Measurements from ENCODE around the gene SLC7A8.

The SLC7A8 gene

DNA sequence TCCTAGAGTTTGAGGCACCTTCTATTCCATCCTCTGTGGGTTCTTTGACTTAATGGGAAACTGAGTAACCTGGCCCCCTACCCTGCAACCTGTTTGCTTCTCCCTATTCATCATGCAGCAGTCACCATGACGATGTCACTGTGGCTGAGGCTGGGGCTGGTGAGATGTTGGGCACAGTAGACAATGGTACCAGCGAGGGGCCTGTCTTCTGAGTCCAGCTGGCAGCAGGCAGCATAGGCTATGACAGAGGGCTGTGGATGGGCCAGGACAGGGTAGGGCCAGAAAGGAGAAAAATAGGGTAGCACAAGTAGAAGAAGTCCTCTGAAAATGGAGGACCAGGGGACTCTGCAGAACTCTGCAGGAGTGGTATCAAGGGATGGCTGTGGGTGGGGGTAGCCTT is 80.7 kb downstream of the SLC7A8 start:
- TF ChIP-seq, protein P1, sequence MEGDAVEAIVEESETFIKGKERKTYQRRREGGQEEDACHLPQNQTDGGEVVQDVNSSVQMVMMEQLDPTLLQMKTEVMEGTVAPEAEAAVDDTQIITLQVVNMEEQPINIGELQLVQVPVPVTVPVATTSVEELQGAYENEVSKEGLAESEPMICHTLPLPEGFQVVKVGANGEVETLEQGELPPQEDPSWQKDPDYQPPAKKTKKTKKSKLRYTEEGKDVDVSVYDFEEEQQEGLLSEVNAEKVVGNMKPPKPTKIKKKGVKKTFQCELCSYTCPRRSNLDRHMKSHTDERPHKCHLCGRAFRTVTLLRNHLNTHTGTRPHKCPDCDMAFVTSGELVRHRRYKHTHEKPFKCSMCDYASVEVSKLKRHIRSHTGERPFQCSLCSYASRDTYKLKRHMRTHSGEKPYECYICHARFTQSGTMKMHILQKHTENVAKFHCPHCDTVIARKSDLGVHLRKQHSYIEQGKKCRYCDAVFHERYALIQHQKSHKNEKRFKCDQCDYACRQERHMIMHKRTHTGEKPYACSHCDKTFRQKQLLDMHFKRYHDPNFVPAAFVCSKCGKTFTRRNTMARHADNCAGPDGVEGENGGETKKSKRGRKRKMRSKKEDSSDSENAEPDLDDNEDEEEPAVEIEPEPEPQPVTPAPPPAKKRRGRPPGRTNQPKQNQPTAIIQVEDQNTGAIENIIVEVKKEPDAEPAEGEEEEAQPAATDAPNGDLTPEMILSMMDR (IDR thresholded peaks at IDR 0.05; ENCODE audit: low read depth, low read length, missing control alignments), result no peak
- DNase-seq (ENCODE audit: low read depth), result no peak
- H3K4me3 ChIP-seq (ENCODE audit: low read depth, low read length), result no peak overlapping the region

DNA sequence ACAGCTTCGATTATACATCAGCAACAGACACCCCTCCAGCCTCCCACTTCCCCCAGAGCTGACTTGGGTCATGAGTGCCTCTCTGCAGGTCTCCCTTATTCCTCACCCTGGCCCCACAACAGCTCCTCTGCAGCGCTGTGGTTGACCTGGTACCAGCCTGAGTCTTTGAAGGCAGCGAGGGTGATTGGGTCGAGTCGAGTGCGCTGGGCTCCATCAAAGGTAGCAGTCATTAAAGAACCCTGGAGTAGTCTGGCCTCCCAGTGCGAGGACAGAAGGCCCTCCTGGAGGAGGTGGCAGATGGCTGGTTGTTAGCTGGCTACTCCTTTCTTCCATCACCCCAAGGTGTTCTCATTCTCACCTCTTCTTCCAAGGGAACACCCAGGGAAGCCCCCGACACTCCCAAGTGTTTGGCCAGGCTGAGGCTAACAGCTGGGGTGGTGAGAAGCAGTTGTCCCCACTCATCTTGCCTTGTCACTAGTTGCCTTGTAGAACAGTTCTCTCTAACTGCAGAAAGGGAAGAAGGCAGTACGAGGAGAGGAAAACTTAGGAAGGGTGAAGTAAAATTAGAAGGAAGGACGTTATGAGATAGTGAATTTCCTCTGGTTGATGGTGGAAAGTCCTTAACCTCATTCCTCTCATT is 81.4 kb downstream of the SLC7A8 start:
- no peak overlapping the region for H3K4me3 ChIP-seq (ENCODE audit: low read depth, low read length)
- TF ChIP-seq, protein P1 (IDR thresholded peaks at IDR 0.05; ENCODE audit: low read depth, low read length, missing control alignments), result no peak
- DNase-seq (ENCODE audit: low read depth), result no peak

DNA sequence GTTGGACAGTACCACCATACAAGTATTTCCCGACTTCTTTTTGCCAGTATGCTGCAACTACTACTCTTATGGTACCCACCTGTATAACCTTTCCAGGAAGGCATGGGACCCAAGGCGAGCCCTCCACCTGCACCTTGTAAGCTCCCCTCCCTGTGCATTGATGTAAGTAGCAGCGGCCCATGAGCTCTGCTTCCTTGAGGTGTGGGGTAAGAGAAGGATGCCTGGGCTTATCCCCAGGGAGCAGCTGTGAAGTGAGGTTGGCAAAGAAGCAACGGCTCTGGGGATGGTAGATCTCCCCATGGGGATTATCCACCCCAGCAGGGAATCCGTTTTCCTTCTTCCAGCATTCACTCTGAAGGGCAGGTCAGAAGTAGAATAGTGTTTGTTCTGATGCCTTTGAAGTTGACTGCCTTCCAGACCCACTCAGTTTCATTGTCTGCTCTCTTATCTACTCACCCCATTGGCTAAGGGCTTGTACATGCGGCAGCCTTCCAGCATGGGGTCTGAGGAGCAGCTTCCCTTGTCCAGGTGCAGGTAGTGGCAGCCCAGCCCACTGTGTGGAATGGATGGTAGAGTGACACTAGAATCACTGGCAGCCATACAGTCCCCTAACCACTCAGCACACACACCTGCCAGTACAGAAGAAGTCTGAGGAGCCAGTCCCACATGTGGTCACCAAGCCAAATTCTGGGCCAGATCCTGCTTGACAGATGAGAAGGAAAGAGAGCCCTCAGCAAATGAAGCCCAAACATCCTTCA is 82.1 kb downstream of the SLC7A8 start:
- DNase-seq (ENCODE audit: low read depth), result no peak
- H3K4me3 ChIP-seq (ENCODE audit: low read depth, low read length), result no peak overlapping the region
- TF ChIP-seq, protein P1 (IDR thresholded peaks at IDR 0.05; ENCODE audit: low read depth, low read length, missing control alignments), result no peak

DNA sequence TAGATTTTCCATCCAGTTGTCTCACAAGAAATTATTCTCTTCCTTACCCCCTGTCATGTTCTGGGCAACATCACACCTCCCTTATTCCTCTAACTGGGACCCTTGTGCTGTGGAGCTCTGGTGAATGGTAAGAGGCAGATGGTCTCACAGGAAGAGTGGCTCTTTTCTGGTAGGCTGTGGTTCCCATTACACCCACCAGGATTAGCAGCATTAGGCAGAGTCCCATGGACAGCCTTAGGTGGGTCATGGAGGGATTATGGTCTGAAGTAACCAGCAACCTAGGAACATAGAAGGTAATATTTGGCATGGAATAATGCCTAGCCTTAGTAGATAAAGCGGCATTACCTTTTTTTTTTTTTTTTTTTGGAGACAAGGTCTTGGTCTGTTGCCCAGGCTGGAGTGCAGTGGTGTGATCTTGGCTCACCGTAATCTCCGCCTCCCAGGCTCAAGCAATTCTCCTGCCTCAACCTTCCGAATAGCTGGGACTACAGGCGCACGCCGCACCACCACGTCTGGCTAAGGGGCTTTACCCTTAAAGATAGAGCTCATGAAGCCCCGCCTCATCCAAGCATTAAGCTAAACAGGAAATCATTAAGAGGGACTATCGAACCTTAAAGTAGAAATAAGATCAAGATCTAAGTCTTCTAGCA is 84.1 kb downstream of the SLC7A8 start:
- TF ChIP-seq, protein P1 (IDR thresholded peaks at IDR 0.05; ENCODE audit: low read depth, low read length, missing control alignments), result no peak
- DNase-seq (ENCODE audit: low read depth), result no peak
- H3K4me3 ChIP-seq (ENCODE audit: low read depth, low read length), result no peak overlapping the region

DNA sequence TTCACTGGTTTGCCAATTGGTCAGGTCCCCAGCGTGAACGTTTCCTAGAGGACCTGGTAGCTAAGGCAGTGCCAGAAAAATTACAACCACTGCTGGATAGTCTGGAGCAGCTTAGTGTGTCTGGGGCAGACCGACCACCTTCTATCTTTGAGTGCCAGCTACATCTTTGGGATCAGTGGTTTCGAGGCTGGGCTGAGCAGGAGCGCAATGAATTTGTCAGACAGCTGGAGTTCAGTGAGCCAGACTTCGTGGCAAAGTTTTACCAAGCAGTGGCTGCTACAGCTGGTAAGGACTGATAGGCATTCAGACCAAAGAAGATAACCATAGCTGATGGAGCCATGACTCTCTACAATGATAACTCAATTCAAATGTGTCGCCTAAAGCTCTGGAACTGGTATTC is 85.7 kb downstream of the SLC7A8 start:
- H3K4me3 ChIP-seq (ENCODE audit: low read depth, low read length), result no peak overlapping the region

DNA sequence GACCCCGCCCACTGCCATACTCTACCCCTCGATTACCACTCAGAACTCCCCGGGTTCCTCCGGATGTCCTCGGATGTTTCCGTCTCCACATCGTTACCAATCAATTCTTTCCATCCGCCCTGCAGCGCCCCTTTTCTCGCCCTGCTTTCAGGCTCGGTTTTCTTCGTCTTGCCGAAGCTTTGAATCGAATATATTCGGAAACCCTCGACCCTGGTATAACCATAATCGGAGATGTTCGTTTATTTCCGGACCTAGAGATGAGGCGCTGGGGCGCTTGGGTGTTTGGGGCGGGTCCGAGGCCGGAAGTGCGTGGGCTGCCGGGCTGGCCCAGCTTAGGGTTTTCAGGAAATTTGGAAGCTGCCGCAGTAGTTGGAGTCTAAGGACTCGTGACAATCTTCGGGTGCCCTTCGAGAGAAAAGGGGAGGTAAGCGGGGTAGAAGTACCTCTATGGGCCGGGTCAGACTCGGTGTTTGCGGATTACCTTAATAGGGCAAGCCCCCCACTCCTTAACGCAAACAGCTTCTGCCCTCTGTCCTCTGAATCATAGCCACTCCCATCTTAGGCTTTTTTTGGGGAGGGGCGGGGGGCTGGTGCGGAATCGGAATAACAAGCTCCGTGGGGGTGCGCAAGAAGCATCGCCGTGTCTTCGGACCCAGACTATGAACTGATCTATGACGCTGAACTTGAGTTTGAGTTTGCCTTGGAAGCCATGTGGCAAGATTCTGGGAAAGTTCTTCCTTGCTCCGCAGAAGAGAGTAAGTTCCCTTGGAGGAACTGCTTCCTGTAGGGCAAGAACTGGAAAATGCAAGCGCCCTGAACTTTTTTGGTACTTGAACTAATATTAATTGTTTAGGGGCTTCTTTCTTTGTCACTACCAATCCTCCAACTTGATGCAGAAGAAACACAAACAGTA is 88.0 kb downstream of the SLC7A8 start, which contains the start of gene C14orf119:
Gene C14orf119 (plus strand): TSS at position 310 of the 913 bp plus-strand sequence. CDS start 2,154 bp downstream, outside the sequence.
- DNase-seq (ENCODE audit: low read depth), result peak; percentile 98
- TF ChIP-seq, protein P1 (IDR thresholded peaks at IDR 0.05; ENCODE audit: low read depth, low read length, missing control alignments), result no peak

More for the DNA sequence above, 85.7 kb downstream of the SLC7A8 start:
- TF ChIP-seq, protein P1 (IDR thresholded peaks at IDR 0.05; ENCODE audit: low read depth, low read length, missing control alignments), result no peak
- no peak for DNase-seq (ENCODE audit: low read depth)

More for the DNA sequence above, 88.0 kb downstream of the SLC7A8 start, which contains the start of gene C14orf119:
- peak within 1 kb of the TSS; percentile 78 for H3K4me3 ChIP-seq (ENCODE audit: low read depth, low read length)

All from GM12864 (cell line).